Adrenal gland (tissue), 12 donors: ENCODE results near the gene RPS26. TPM values are rescaled to one million over a fixed set of nuclear protein-coding genes. Genes with fewer than 3 reads are reported as not detected.

Experiments used
- DNase-seq, 7 donors: peaks; one replicate each; pipeline ENCODE4 v3.0.0-alpha.2; 2019 to 2020
- H3K27ac ChIP-seq, 5 donors: fragments of 200-600 bp; sonication (generic) in 4 of 5; 1 replicate in 3 of 5; 2 replicates in 2 of 5; pipeline versions ENCODE4 v1.5.1 to v1.8.0; 2016 to 2020; ENCODE audit warnings: mild to moderate bottlenecking in 1 of 5
- H3K27me3 ChIP-seq: fragments of 200-600 bp; 2 replicates; pipeline ENCODE4 v1.8.0; 2021
- H3K36me3 ChIP-seq, 2 donors: fragments of 200-600 bp; replicated peaks in 1 of 2; 1 replicate in 1 of 2; 2 replicates in 1 of 2; pipeline versions ENCODE4 v1.5.1 to v1.8.0; 2018 to 2022
- H3K4me1 ChIP-seq, 2 donors: fragments of 200-600 bp; replicated peaks in 1 of 2; 1 replicate in 1 of 2; 2 replicates in 1 of 2; pipeline versions ENCODE4 v1.5.1 to v1.8.0; 2018 to 2021
- H3K4me3 ChIP-seq, 4 donors: fragments of 200-600 bp; sonication (generic) in 3 of 4; one replicate each; pipeline ENCODE4 v1.5.1; 2016 to 2018
- H3K9me3 ChIP-seq, 3 donors: fragments of 200-600 bp; sonication (generic) in 1 of 3; replicated peaks in 1 of 3; 1 replicate in 2 of 3; 2 replicates in 1 of 3; pipeline versions ENCODE4 v1.5.1 to v1.8.0; 2016 to 2021
- POLR2A ChIP-seq, 2 donors: fragments of 450-650 bp; IDR thresholded peaks; one replicate each; pipeline ENCODE4 v1.6.1; 2017; ENCODE audit warnings: antibody characterized with exemption in 2 of 2, mild to moderate bottlenecking in 2 of 2, moderate library complexity in 1 of 2
- WGBS, 4 donors: extraction: QIAGEN DNeasy Blood & Tissue Kit in 2 of 4; methylation state at CpG; one replicate each; pipeline versions ENCODE4 v1.1.5 to v1.1.7; 2013 to 2017; 5-methylcytosine and 5-hydroxymethylcytosine counted together
- intact Hi-C, 2 donors: fragments of 100-400 bp; cut with DNase I; formaldehyde crosslinking; loops; one replicate each; pipeline versions ENCODE4 v1.14.1 to v1.15.0; 2022 to 2023
- polyA plus RNA-seq, 3 donors: library from polyadenylated mRNA; stranded (reverse); fragments of 200-250 nt in 2 of 3; fragments of 350-450 nt in 1 of 3; fragmentation: Illumina TruSeq in 1 of 3; extraction: RNeasy Lipid Tissue Mini Kit (QIAGEN cat#74804) in 1 of 3; gene quantifications; one replicate each; pipeline ENCODE4 v1.2.3, GENCODE V29; 2013 to 2014
- total RNA-seq, 9 donors: library from RNA; depleted of rRNA in 4 of 9; stranded (reverse); fragments of >200 nt in 4 of 9; fragments of 120-200 nt in 1 of 9; fragmentation: NEBNext Ultra II Directional in 1 of 9; extraction: Animal tissue kit (Norgen Biotek cat#: 25700) in 1 of 9; gene quantifications; one replicate each; pipeline versions ENCODE4 v1.1.0 to v1.2.4, GENCODE V29; 2013 to 2023
- TF ChIP-seq, protein P1 (sequence below), 6 experiments: fragments of 450-650 bp in 4 of 6; fragments of 200-600 bp in 2 of 6; sonication (generic) in 1 of 6; IDR thresholded peaks; 1 replicate in 5 of 6; 2 replicates in 1 of 6; pipeline versions ENCODE4 v1.5.1 to v1.8.0; 2016 to 2021; ENCODE audit warnings: antibody characterized with exemption in 6 of 6, mild to moderate bottlenecking in 2 of 6, moderate library complexity in 1 of 6
- donor health status: healthy with polysubstance abuse.
- donor health status: Bipolar disorder and iron deficiency.
- donor health status: DM: yes; HTN: yes; CAD: no.
- donor health status: DM: no; HTN: no; CAD: no.
- donor health status: DM: no; HTN: no; CAD: no.
- donor health status: DM: yes; HTN: yes; CAD: no.

RPS26 gene
- total and polyA plus RNA-seq, 12 donors, result 76.7 to 2,374 (median 872) TPM

DNA sequence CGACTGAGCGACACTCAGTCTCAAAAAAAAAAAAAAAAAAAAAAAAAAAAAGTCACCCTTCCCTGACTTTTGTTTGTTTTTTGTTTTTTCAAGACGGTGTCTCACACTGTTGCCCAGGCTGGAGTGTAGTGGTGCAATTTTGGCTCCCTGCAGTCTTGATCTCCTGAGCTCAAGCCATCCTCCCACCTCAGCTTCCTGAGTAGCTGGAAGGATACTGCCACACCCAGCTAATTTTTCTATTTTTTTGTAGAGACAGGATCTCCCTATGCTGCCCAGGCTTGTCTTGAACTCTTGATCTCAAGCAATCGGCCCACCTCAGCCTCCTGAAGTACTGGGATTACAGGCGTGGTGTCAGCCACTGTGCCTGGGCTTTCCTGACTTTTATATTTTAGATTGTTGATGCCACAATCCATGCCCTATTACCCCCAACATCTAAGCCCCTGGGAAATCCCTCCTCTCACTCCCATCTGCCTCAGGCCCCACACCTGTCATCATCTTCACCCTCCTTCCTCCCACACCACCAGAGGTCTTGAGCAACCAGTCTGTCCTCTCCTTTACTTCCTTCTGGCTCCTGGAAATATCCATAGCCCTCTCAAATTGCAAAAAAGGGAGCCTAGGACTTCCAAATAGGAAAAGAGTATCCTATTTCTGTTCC lies 13.1 kb upstream of the RPS26 start:
- intact Hi-C loops, result loop anchor here in 1 of 2 donors (5.0 kb wide), 1 partner anchor 36 kb away; no protein-coding TSS in a partner anchor
- H3K36me3 ChIP-seq, result peaks cover 0 to 59% of the 10 kb centered on the region in 2 donors
- peaks cover 10 to 15% of the 10 kb centered on the region in 2 donors for H3K4me1 ChIP-seq
- TF ChIP-seq, protein P1, sequence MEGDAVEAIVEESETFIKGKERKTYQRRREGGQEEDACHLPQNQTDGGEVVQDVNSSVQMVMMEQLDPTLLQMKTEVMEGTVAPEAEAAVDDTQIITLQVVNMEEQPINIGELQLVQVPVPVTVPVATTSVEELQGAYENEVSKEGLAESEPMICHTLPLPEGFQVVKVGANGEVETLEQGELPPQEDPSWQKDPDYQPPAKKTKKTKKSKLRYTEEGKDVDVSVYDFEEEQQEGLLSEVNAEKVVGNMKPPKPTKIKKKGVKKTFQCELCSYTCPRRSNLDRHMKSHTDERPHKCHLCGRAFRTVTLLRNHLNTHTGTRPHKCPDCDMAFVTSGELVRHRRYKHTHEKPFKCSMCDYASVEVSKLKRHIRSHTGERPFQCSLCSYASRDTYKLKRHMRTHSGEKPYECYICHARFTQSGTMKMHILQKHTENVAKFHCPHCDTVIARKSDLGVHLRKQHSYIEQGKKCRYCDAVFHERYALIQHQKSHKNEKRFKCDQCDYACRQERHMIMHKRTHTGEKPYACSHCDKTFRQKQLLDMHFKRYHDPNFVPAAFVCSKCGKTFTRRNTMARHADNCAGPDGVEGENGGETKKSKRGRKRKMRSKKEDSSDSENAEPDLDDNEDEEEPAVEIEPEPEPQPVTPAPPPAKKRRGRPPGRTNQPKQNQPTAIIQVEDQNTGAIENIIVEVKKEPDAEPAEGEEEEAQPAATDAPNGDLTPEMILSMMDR (IDR thresholded peaks at IDR 0.05), result no peak
- no peak for TF ChIP-seq POLR2A (IDR thresholded peaks at IDR 0.05)
- peak overlapping the region; percentile 34 to 76 (median 71) for H3K27ac ChIP-seq
- 50 to 81% (median 74%) methylated on average over 3 to 5 of the region's 5 CpGs for WGBS, 4 donors
- H3K27me3 ChIP-seq, result no peaks in the 10 kb centered on the region
- H3K4me3 ChIP-seq, result no peak overlapping the region
- no peak for DNase-seq
- no peaks in the 10 kb centered on the region for H3K9me3 ChIP-seq

DNA sequence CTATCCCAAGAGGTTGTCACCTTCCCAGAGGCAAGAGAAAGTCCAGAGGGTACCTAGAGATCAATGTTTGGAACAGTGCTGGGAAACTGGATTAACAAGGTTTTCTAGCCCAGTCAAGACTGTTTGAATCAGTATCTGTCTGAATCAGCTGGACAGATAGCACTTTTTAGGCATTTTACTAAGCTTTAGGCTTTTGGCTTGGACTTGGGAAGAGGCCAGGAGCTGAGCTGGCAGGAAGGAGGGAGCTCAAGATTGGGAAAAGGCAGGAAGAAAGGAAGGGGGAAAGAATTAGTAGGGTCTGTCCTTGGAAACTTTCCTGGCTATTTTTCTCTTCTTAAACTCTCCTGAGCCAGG lies 12.6 kb upstream of the RPS26 start:
- peak; percentile 67 to 88 (median 73) for DNase-seq
- Histone ChIP-seq H3K27me3 (no peaks in the 10 kb centered on the region), H3K9me3 (no peaks in the 10 kb centered on the region), H3K27ac (peak overlapping the region; percentile 34 to 76 (median 71)), H3K4me1 (peaks cover 10 to 13% of the 10 kb centered on the region in 2 donors), H3K4me3 (no peak overlapping the region), H3K36me3 (peaks cover 0 to 64% of the 10 kb centered on the region in 2 donors)
- TF ChIP-seq, protein P1 (IDR thresholded peaks at IDR 0.05), result no peak
- TF ChIP-seq POLR2A (IDR thresholded peaks at IDR 0.05), result no peak
- intact Hi-C loops, result loop anchor here in 1 of 2 donors (5.0 kb wide), 1 partner anchor 37 kb away; no protein-coding TSS in a partner anchor

- WGBS, 4 donors, result 73 to 80% (median 77%) methylated on average over 6 of the region's 6 CpGs
- peaks cover 10 to 13% of the 10 kb centered on the region in 2 donors for H3K4me1 ChIP-seq
- H3K4me3 ChIP-seq, result no peak overlapping the region
- peak overlapping the region in 4 of 5 donors; percentile 61 to 76 (median 73) for H3K27ac ChIP-seq
- DNase-seq, result peak in 6 of 7 donors; percentile 59 to 70 (median 65)
- H3K27me3 ChIP-seq, result no peaks in the 10 kb centered on the region
- peaks cover 0 to 69% of the 10 kb centered on the region in 2 donors for H3K36me3 ChIP-seq
- intact Hi-C loops, result loop anchor here (5.0 kb wide), 1 partner anchor 37 kb away; no protein-coding TSS in a partner anchor
- H3K9me3 ChIP-seq, result no peaks in the 10 kb centered on the region
- no peak for TF ChIP-seq POLR2A (IDR thresholded peaks at IDR 0.05)
- TF ChIP-seq, protein P1 (IDR thresholded peaks at IDR 0.05), result peak; percentile 53 to 69 (median 66)
These were observed 11.9 kb upstream of the RPS26 start for GRCh38 chr12:56029666-56030293.

- no peak for TF ChIP-seq POLR2A (IDR thresholded peaks at IDR 0.05)
- TF ChIP-seq, protein P1 (IDR thresholded peaks at IDR 0.05), result no peak
- Histone ChIP-seq H3K9me3 (no peaks in the 10 kb centered on the region), H3K4me1 (peaks cover 10 to 13% of the 10 kb centered on the region in 2 donors), H3K27me3 (no peaks in the 10 kb centered on the region), H3K4me3 (no peak overlapping the region), H3K36me3 (peaks cover 0 to 70% of the 10 kb centered on the region in 2 donors), H3K27ac (no peak overlapping the region)
- DNase-seq, result peak in 1 of 7 donors; percentile 1
- WGBS, 4 donors, result 78 to 100% (median 84%) methylated on average over 1 of the region's 1 CpG
- intact Hi-C loops, result loop anchor here in 1 of 2 donors (5.0 kb wide), 1 partner anchor 40 kb away; no protein-coding TSS in a partner anchor
These were observed 9.7 kb upstream of the RPS26 start for GRCh38 chr12:56031987-56032386.
